Kasumi-1 (cell line): Measurements from ENCODE around the gene F3.
"Not testable (repeated sequence)": the region's sequence is repeated elsewhere in the genome, so short reads cannot be mapped to it uniquely, and the experiment has no call there.

Experiments
- DNase-seq, 2 experiments: peaks; one replicate each; lab custom pipeline; 2025; lab: John Stamatoyannopoulos, UW

The F3 gene

DNA sequence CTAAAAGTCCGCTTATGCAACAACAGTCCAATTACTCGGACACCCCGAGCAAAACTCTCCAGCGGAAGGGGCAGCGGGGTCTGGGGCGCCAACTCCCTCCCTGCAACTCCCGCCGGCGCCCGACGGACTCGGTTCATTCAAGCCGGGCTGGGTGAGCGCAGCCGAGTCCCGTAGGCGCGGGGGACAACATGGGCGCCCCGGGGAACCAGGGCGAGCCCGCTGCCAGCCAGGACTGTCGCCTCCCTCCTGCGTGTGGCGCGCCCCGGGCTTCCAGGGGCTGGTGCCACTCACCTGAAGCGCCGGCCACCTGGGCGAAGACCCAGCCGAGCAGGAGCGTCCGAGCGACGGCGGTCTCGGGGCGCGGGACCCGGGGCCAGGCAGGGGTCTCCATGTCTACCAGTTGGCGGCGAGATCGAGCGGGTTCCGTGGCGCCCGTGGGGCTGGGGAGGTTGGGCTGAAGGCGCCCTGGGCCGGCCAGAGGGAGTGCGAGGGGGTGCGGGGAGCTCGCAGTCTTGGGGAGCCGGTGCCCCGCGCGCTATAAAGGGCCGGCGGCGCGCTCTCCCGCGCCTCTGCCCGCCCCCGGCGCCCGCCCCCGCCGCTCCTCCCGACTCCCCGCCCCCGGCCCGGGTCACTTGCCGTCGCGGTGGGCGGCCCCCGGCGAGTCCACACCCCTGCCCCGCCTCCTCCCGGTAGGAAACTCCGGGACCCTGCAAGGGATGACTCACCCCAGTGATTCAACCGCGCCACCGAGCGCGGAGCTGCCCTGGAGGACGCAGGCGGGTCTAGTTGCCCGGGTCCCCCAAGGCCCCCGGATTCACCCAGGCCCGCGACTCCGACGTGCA lies at the start of gene F3:
Gene F3, minus strand, starts transcription at position 514 of the 842 bp plus-strand sequence. Its CDS starts 123 bp downstream, at position 391.
- DNase-seq, result peak; percentile 57 to 59

- no peak for DNase-seq
These were observed 48.9 kb upstream of the F3 start for GRCh38 chr1:94590203-94591137.

GRCh38 chr1:94589728-94590127 lies 48.2 kb upstream of the F3 start:
- no peak for DNase-seq

DNA sequence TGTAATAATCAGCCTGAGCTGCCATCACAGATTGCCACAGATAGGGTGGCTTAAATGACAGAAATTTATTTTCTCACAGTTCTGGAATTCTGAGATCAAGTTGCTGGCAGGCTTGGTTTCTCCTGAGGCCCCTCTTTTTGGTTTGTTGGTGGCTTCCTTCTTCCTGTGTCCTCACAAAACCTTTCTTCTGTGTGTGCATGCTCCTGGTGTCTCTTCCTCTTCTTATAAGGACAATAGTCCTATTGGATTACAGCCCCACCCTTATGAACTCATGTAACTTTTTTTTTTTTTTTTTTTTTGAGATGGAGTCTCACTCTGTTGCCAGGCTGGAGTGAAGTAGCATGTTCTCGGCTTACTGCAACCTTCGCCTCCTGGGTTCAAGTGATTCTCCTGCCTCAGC lies 41.0 kb upstream of the F3 start:
- peak in 1 of 2 experiments; percentile 3 for DNase-seq

DNA sequence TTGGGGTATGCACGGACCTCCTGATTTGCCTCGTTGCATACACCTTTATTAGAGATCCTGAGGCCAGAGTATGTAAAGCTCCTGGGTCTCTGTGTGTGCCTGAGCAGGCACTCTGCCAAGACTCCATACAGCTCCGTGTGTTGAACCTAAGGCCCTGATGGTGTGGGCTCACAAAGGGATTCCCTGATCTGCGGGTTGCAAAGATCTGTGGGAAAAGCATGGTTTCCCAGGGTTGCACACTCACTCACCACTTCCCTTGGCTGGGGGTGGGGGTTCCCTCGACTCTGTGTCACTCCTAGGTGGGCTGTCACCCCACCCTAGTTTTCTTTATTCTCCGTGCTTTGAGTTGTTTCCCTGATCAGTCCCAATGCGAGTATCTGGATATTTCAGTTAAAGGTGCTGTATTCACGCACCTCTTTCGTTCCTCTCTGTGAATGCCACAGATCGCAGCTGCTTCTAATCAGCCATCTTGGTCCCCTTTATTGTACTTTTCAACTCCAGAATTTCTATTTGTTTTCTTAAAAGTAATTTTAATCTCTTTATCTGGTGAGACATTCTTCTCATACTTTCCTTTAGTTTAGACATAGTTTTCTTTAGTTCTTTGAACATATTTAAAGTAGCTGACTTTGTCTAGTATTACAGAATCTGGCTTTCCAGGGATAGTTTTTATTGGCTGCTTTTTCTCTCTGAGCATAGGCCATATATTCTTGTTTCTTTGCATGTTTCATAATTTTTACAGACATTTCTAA lies 39.0 kb upstream of the F3 start:
- no peak for DNase-seq

DNA sequence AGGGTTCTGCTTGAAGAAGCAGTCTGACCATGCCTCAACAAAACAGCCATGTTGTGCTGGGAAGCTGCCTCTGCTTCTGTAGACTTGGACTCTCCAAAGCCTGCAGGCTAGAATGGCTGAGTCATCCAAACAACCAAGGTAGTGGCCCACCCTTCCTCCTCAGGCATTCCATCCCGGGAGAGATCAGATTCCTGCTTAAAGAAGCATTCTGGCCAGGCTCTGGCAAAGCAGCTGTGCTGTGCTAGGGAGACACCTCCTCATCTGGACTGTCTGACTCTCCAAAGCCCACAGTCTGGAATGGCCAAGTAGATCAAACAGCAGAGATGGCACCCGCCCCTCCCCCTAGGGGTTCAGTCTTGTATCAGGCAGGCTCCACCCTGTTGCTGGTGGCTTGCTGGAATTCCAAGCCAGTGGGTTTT lies 38.3 kb upstream of the F3 start:
- DNase-seq, result no peak

DNA sequence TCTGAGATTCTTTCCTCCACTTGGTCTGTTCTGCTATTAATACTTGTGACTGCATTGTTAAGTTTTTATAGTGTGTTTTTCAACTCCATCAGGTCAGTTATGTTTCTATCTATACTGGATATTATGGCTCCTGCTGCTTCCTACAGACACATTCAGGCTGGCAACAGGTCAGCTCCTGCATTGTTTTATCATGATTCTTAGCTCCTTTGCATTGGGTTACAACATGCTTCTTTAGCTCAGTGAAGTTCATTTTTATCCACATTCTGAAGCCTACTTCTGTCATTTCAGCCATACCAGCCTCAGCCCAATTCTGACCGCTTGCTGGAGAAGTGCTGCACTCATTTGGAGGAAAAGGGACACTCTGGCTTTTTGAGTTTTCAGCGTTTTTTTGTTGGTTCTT lies 37.3 kb upstream of the F3 start:
- no peak for DNase-seq

- DNase-seq, result not testable (repeated sequence)
These were observed 32.4 kb upstream of the F3 start for GRCh38 chr1:94573917-94574316.

DNA sequence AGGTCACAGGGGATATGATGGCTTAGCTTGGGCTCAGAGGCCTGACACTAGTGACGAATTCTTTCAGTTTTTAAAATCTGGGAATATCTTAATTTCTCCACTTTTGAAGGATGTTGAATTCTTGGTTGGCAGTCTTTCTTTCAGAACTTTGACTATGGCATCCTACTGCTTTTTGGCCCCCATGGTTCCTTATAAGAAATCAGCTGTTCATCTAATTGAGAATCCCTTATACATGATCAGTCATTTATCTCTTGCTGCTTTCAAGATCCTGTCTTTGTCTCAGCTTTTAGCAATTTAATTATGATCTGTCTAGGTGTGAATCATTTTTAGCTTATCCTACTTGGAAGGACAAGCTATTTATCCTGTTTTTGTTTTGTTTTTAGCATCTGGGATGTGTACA lies 31.2 kb upstream of the F3 start:
- DNase-seq, result peak; percentile 10 to 11

DNA sequence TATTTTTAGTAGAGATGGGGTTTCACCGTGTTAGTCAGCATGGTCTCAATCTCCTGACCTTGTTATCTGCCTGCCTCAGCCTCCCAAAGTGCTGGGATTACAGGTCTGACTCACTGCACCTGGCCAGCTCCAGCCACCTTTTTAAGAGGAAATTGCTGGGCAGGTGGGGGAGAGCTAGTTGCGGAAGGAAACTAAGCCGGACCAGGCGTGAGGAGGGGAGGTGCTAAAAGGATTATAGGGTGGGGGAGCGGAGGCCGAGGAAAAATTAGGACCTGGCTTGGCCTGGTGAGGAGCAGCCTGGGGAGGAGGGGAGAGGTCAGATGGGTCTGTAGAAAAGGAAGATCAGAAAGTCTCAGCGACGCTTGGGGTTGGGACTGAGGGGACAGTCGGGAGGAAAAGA lies 29.4 kb upstream of the F3 start:
- not testable (repeated sequence) for DNase-seq

DNA sequence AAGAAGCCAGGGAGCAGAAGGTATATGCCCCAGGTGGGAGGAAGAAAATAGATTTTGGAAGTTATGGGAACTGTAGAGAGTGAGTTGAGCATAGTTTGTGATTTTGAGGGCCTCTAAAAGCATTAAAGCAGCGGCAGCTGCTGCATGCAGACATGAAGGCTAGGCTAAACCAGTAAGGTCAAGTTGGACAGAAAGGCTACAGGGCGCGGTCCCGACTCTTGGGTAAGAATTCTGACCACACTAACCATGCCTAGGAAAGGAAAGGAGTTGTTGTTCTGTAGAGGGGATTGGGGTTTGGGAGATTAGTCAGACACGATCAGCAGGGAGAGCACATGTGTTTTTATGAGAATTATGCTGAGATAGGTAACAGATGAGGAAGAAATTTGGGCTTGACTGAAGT lies 27.2 kb upstream of the F3 start:
- DNase-seq, result not testable (repeated sequence)

DNA sequence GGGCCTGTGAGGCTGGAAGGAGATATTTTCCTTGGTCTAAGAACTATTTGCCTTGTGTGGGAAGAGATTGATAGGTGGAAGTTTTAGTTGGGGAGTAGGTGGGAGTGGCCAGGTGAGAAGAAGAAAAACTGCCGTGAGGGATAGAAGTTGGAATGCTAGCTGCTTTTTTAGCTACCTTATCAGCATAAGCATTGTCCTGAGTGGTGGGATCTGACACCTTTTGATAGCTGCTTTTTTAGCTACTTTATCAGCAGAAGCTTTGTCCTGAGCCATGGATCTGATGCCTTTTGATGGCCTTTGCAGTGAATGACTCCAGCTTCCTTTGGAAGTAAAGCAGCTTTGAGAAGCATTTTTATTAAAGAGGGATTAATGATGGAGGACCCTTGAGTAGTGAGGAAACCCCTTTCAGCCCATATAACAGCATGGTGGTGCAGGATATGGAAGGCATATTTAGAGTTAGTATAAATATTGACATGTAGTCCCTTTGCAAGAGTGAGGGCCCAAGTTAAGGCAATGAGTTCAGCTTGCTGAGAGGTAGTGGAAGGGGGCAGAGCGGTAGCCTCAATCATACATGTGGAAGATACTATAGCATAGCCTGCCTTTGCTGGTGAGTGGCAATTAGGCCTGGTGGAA lies 26.5 kb upstream of the F3 start:
- DNase-seq, result not testable (repeated sequence)

DNA sequence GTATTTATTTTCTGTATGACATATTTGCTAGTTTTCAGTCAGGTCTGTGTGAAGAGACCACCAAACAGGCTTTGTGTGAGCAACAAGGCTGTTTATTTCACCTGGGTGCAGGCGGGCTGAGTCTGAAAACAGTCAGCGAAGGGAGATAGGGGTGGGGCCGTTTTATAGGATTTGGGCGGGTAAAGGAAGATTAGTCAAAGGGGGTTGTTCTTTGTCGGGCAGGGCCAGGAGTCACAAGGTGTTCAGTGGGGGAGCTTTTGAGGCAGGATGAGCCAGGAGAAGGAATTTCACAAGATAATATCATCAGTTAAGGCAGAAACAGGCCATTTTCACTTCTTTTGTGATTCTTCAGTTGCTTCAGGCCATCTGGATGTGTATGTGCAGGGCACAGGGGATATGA lies 24.9 kb upstream of the F3 start:
- DNase-seq, result not testable (repeated sequence)

- DNase-seq, result no peak
These were observed 24.3 kb upstream of the F3 start for GRCh38 chr1:94565901-94566300.

DNA sequence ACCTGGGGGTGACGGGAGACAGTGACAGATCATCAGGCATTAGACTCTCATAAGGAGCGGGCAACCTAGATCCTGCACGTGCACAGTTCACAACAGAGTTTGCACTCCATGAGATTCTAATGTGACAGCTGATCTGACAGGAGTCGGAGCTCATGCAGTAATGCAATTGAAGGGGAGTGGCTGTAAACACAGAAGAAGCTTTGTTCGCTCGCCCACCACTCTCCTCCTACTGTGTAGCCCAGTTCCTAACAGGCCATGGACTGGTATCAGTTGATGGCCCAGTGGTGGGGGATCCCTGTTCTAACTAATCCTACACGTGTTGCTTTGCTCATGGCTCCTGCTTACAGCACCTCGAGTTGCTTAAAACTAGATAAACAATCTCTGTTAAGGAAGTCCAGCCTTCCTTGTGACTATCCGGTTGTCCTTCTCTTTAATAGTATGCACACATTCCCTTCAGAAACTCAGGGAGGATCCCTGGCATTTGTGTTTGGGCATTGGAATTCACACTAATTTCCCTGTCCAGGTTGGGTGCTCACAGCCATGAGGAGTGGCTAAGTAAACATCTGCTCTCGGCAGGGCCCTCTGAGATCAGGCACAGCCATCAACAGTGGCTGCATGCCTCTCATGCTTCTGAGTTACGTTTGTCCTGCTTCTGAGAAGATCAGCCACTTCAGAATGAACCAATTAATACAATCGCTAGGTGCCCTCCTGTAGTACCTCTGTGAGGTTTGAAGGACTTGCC lies 21.1 kb upstream of the F3 start:
- DNase-seq, result no peak

DNA sequence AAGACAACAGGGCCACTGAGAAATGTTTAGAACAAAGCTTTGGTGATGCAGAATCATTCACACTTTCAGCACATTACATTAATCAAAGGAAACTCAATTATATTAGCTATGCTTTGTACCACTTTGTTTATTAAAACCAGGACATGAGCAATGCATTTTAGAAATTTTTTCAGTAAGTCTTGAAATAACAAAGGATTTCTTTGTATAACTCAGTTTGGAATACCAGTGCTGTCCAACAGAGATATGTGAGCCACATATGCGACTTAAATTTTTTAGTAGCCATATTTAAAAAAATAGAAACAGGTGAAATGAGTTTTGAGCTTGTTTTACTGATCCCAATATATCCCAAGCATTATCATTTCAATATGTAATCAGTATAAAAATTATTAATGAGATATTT lies 18.8 kb upstream of the F3 start:
- DNase-seq, result no peak

- DNase-seq, result no peak
These were observed 18.4 kb upstream of the F3 start for GRCh38 chr1:94559921-94560320.

- DNase-seq, result no peak
These were observed 13.5 kb upstream of the F3 start for GRCh38 chr1:94555091-94555490.

DNA sequence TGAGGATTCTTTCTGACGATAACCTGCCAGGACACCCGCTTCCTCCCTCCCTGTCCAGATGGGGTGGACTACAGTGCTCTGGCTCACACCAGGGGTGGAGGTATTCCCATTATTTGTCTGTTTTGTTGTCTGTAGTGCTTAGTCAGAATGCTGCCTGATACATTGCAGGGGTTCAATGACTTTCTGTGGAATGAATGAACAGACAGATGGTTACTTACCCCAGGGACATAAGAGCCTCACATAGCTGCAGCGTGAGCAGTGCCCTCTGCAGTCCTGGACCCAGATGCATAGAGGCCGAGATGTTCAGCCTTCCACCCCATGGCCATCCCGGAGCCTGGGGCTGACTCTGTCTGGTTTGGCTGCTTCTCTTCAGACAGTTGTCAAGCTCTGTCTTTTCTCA lies 13.0 kb upstream of the F3 start:
- DNase-seq, result no peak

- DNase-seq, result no peak
These were observed 12.4 kb upstream of the F3 start for GRCh38 chr1:94553931-94554330.

- DNase-seq, result no peak
These were observed 11.8 kb upstream of the F3 start for GRCh38 chr1:94553323-94553730.
